DOHH2 (cell line): Measurements from ENCODE around the gene TLE2.

Experiments used
- H3F3A ChIP-seq: fragments of 200-600 bp; sonication (generic), shearing (Covaris generic); 2 replicates; pipeline ENCODE4 v1.6.0; 2016; ENCODE audit warnings: antibody characterized with exemption, mild to moderate bottlenecking; ENCODE audit not compliant: control insufficient read depth, insufficient read depth
- H3K27ac ChIP-seq: fragments of 200-600 bp; sonication (generic); 2 replicates; pipeline ENCODE4 v1.5.1; 2014; ENCODE audit warnings: low read depth, mild to moderate bottlenecking, low read length, moderate library complexity
- H3K27me3 ChIP-seq: fragments of 200-600 bp; sonication (generic); 2 replicates; pipeline ENCODE4 v1.6.1; 2014; ENCODE audit warnings: mild to moderate bottlenecking, low read length, mixed read lengths; ENCODE audit not compliant: control insufficient read depth
- H3K36me3 ChIP-seq: fragments of 200-600 bp; sonication (generic); 2 replicates; pipeline ENCODE4 v1.6.1; 2014; ENCODE audit warnings: mild to moderate bottlenecking, low read length, moderate library complexity, mixed read lengths; ENCODE audit not compliant: control insufficient read depth
- H3K4me1 ChIP-seq: fragments of 200-600 bp; sonication (generic); 2 replicates; pipeline ENCODE4 v1.6.1; 2014; ENCODE audit warnings: mild to moderate bottlenecking, low read length, mixed read lengths; ENCODE audit not compliant: control insufficient read depth
- H3K4me2 ChIP-seq: fragments of 200-600 bp; sonication (generic); 2 replicates; pipeline ENCODE4 v1.6.0; 2014; ENCODE audit warnings: mild to moderate bottlenecking, low read length, moderate library complexity
- H3K4me3 ChIP-seq: fragments of 200-600 bp; sonication (generic); 2 replicates; pipeline ENCODE4 v1.5.1; 2014; ENCODE audit warnings: mild to moderate bottlenecking, low read length, mixed read lengths
- H3K79me2 ChIP-seq: fragments of 200-600 bp; sonication (generic); 2 replicates; pipeline ENCODE4 v1.6.1; 2014; ENCODE audit warnings: mild to moderate bottlenecking, low read length, mixed read lengths; ENCODE audit not compliant: control insufficient read depth
- H3K9me2 ChIP-seq: fragments of 200-600 bp; sonication (generic); replicated peaks from 2 replicates; pipeline ENCODE4 v1.6.1; 2014; ENCODE audit warnings: mild to moderate bottlenecking, low read length, mixed read lengths; ENCODE audit not compliant: control insufficient read depth
- H3K9me3 ChIP-seq: fragments of 200-600 bp; sonication (generic); 2 replicates; pipeline ENCODE4 v1.6.1; 2014; ENCODE audit warnings: antibody characterized with exemption, low read length, mixed read lengths; ENCODE audit not compliant: control insufficient read depth, insufficient read depth
- H4K20me1 ChIP-seq: fragments of 200-600 bp; sonication (generic); 2 replicates; pipeline ENCODE4 v1.6.0; 2014; ENCODE audit warnings: low read depth, mild to moderate bottlenecking, antibody characterized with exemption, low read length, moderate library complexity; ENCODE audit not compliant: control insufficient read depth, insufficient read depth
- CTCF ChIP-seq: fragments of 200-600 bp; sonication (generic); IDR thresholded peaks from one replicate; pipeline ENCODE4 v1.5.1; 2014; ENCODE audit warnings: antibody characterized with exemption, mild to moderate bottlenecking, low read depth, low read length; ENCODE audit not compliant: poor library complexity, severe bottlenecking
- EZH2phosphoT487 ChIP-seq: fragments of 200-600 bp; sonication (generic); IDR thresholded peaks from 2 replicates; pipeline ENCODE4 v1.6.1; 2017; ENCODE audit warnings: borderline replicate concordance, mild to moderate bottlenecking, antibody characterized with exemption, low read length, moderate library complexity, mixed read lengths

The TLE2 gene

GRCh38 chr19:3005345-3005744, 23.7 kb downstream of the TLE2 start:
- H3K9me2 ChIP-seq: no peaks in the 10 kb centered on the region
- H4K20me1 ChIP-seq: no peaks in the 10 kb centered on the region
- no peaks in the 10 kb centered on the region for H3K9me3 ChIP-seq
- H3K36me3 ChIP-seq: no peaks in the 10 kb centered on the region
- no peaks in the 10 kb centered on the region for H3K27me3 ChIP-seq
- no peak for TF ChIP-seq CTCF
- no peak for TF ChIP-seq EZH2phosphoT487
- no peaks in the 10 kb centered on the region for H3K4me1 ChIP-seq
- no peak overlapping the region for H3K4me2 ChIP-seq
- H3K27ac ChIP-seq: no peak overlapping the region
- no peak overlapping the region for H3K4me3 ChIP-seq
- no peaks in the 10 kb centered on the region for H3K79me2 ChIP-seq
- no peaks in the 10 kb centered on the region for H3F3A ChIP-seq

- H3K79me2 ChIP-seq: no peaks in the 10 kb centered on the region
- TF ChIP-seq EZH2phosphoT487: no peak
- no peak for TF ChIP-seq CTCF
- H4K20me1 ChIP-seq: no peaks in the 10 kb centered on the region
- no peaks in the 10 kb centered on the region for H3K4me1 ChIP-seq
- H3K4me2 ChIP-seq: no peak overlapping the region
- no peaks in the 10 kb centered on the region for H3K27me3 ChIP-seq
- no peaks in the 10 kb centered on the region for H3K9me3 ChIP-seq
- H3K36me3 ChIP-seq: no peaks in the 10 kb centered on the region
- no peak overlapping the region for H3K27ac ChIP-seq
- H3K4me3 ChIP-seq: no peak overlapping the region
- no peaks in the 10 kb centered on the region for H3F3A ChIP-seq
- H3K9me2 ChIP-seq: no peaks in the 10 kb centered on the region
Observed at GRCh38 chr19:3004522-3004921, 24.6 kb downstream of the TLE2 start.

DNA sequence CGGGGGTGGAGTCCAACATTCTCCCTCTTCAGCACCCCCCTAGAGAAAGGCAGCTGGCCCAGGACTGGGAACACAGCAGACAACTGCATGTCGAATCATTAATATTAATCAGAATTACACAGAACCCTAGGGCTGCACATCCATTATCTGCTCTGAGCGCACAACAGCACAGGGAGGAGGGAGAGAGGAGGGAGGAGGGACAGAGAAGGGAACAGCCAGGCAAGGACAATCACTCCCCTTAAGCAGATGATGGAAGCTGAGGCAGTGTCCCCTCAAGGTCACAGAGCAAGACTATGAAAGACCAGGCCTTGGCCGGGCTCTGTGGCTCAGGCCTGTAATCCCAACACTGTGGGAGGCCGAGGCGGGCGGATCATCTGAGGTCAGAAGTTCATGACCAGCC, 26.0 kb downstream of the TLE2 start:
- no peaks in the 10 kb centered on the region for H3K79me2 ChIP-seq

More for the DNA sequence above, 26.0 kb downstream of the TLE2 start:
- Histone ChIP-seq H3K9me2 (no peaks in the 10 kb centered on the region), H3K36me3 (no peaks in the 10 kb centered on the region), H4K20me1 (no peaks in the 10 kb centered on the region), H3K4me1 (no peaks in the 10 kb centered on the region), H3K9me3 (no peaks in the 10 kb centered on the region), H3K27ac (no peak overlapping the region), H3K4me2 (no peak overlapping the region), H3K27me3 (no peaks in the 10 kb centered on the region), H3K4me3 (no peak overlapping the region), H3F3A (no peaks in the 10 kb centered on the region)
- no peak for TF ChIP-seq CTCF
- TF ChIP-seq EZH2phosphoT487: no peak
